B cell (primary cell): Measurements from ENCODE around the gene WDR82. TPM values are rescaled to one million over a fixed set of nuclear protein-coding genes. Genes with fewer than 3 reads are reported as not detected.

Experiments used
- ATAC-seq: fragments of 200-7000 bp; cut with Tn5 transposase; one replicate; pipeline ENCODE4 v1.10.0; 2021; ENCODE audit warnings: low read depth, mild to moderate bottlenecking, moderate number of reproducible peaks, moderate library complexity
- CTCF ChIA-PET: fragments of 350-600 bp; sonication (Branson Sonifier 250); formaldehyde crosslinking; loops from one replicate; lab custom pipeline; 2021; ENCODE audit warnings: antibody characterized with exemption, inconsistent platforms; lab: Charles Lee
- POLR2A ChIA-PET: fragments of 350-600 bp; sonication (Branson Sonifier 250); formaldehyde crosslinking; loops from one replicate; lab custom pipeline; 2021; ENCODE audit warnings: antibody characterized with exemption; lab: Charles Lee
- DNase-seq: peaks from one replicate; pipeline ENCODE4 v3.0.0; 2013
- H2AFZ ChIP-seq: 2 replicates; pipeline ENCODE4 v1.6.1; 2012; ENCODE audit warnings: mild to moderate bottlenecking, low read depth, low read length; ENCODE audit not compliant: insufficient read depth, poor library complexity, severe bottlenecking
- H3K27ac ChIP-seq, 2 donors: 1 replicate in 1 of 2; 2 replicates in 1 of 2; pipeline ENCODE4 v1.5.1; 2012 to 2013; ENCODE audit warnings: low read length in 2 of 2, mild to moderate bottlenecking in 2 of 2, moderate library complexity in 1 of 2
- H3K27me3 ChIP-seq, 4 experiments: fragments of 200-600 bp in 1 of 4; sonication (generic) in 1 of 4; replicated peaks in 1 of 4; 1 replicate in 2 of 4; 2 replicates in 2 of 4; pipeline versions ENCODE4 v1.6.1 to v1.7.0; 2013 to 2016; ENCODE audit warnings: low read length in 3 of 4, mild to moderate bottlenecking in 2 of 4, mixed read lengths in 1 of 4, moderate library complexity in 1 of 4; ENCODE audit not compliant: insufficient read depth in 4 of 4, control insufficient read depth in 3 of 4; ENCODE audit errors: control extremely low read depth in 1 of 4
- H3K36me3 ChIP-seq, 2 experiments: replicated peaks in 1 of 2; 1 replicate in 1 of 2; 2 replicates in 1 of 2; pipeline versions ENCODE4 v1.6.1 to v1.7.1; 2013; ENCODE audit warnings: low read length in 1 of 2; ENCODE audit not compliant: insufficient read depth in 2 of 2, control insufficient read depth in 1 of 2; ENCODE audit errors: control extremely low read depth in 1 of 2, extremely low read depth in 1 of 2
- H3K4me1 ChIP-seq, 2 donors: fragments of 200-600 bp in 1 of 2; sonication (generic) in 1 of 2; 1 replicate in 1 of 2; 2 replicates in 1 of 2; pipeline versions ENCODE4 v1.5.1 to v1.6.1; 2013 to 2017; ENCODE audit warnings: low read length in 2 of 2; ENCODE audit not compliant: control insufficient read depth in 2 of 2, insufficient read depth in 2 of 2
- H3K4me2 ChIP-seq: replicated peaks from 2 replicates; pipeline ENCODE3; 2012; ENCODE audit warnings: mild to moderate bottlenecking, low read depth, low read length; ENCODE audit not compliant: poor library complexity, severe bottlenecking
- H3K4me3 ChIP-seq, 5 experiments: fragments of 200-600 bp in 1 of 5; sonication (generic) in 1 of 5; 1 replicate in 3 of 5; 2 replicates in 2 of 5; pipeline versions ENCODE4 v1.5.1 to v1.7.0; 2011 to 2016; ENCODE audit warnings: low read length in 4 of 5, mild to moderate bottlenecking in 4 of 5, low read depth in 2 of 5, control low read depth in 1 of 5, moderate library complexity in 1 of 5; ENCODE audit not compliant: insufficient read depth in 1 of 5; ENCODE audit errors: control extremely low read depth in 1 of 5, extremely low read depth in 1 of 5
- H3K79me2 ChIP-seq: fragments of 200-600 bp; sonication (generic); one replicate; pipeline ENCODE4 v1.6.0; 2016; ENCODE audit warnings: low read length; ENCODE audit not compliant: control insufficient read depth, insufficient read depth
- H3K9ac ChIP-seq: fragments of 200-600 bp; sonication (generic); 2 replicates; pipeline ENCODE4 v1.6.1; 2017; ENCODE audit warnings: mild to moderate bottlenecking, low read length, moderate library complexity
- H3K9me3 ChIP-seq, 3 donors: one replicate each; pipeline versions ENCODE4 v1.6.1 to v1.7.1; 2013; ENCODE audit warnings: low read length in 2 of 3; ENCODE audit not compliant: control insufficient read depth in 2 of 3, insufficient read depth in 1 of 3; ENCODE audit errors: control extremely low read depth in 1 of 3
- H4K20me1 ChIP-seq: 2 replicates; pipeline ENCODE4 v1.6.0; 2012; ENCODE audit warnings: mild to moderate bottlenecking, low read length; ENCODE audit not compliant: insufficient read depth, control insufficient read depth, poor library complexity, severe bottlenecking
- H3K27ac Mint-ChIP-seq: one replicate; pipeline ENCODE4 v1.8.0; 2021; ENCODE audit warnings: mixed read lengths
- H3K27me3 Mint-ChIP-seq: one replicate; pipeline ENCODE4 v1.8.0; 2021; ENCODE audit warnings: mixed read lengths
- H3K4me1 Mint-ChIP-seq: one replicate; pipeline ENCODE4 v1.8.0; 2021; ENCODE audit warnings: mixed read lengths
- H3K4me3 Mint-ChIP-seq: one replicate; pipeline ENCODE4 v1.8.0; 2021; ENCODE audit warnings: mixed read lengths
- H3K9me3 Mint-ChIP-seq: one replicate; pipeline ENCODE4 v1.8.0; 2022; ENCODE audit warnings: mixed read lengths; ENCODE audit not compliant: insufficient read depth
- EZH2 ChIP-seq: IDR thresholded peaks from 2 replicates; pipeline ENCODE4 v1.6.1; 2012; ENCODE audit warnings: borderline replicate concordance, low read depth, mild to moderate bottlenecking, moderate library complexity, low read length; ENCODE audit not compliant: insufficient read depth, poor library complexity, severe bottlenecking
- WGBS: methylation state at CpG from one replicate; pipeline ENCODE4 v1.1.5; 2013; ENCODE audit warnings: missing lambda C conversion rate; ENCODE audit not compliant: insufficient coverage; 5-methylcytosine and 5-hydroxymethylcytosine counted together
- intact Hi-C: fragments of 100-400 bp; cut with micrococcal nuclease; formaldehyde crosslinking; loops from one replicate; pipeline ENCODE4 v1.10.0; 2022
- polyA plus RNA-seq: library from polyadenylated mRNA; depleted of rRNA; stranded (reverse); fragments of >200 nt; gene quantifications from 2 replicates; pipeline ENCODE4 v1.2.3, GENCODE V29; 2012
- total RNA-seq, 2 donors: library from RNA; stranded (reverse); fragments of 120-200 nt in 1 of 2; gene quantifications; 1 replicate in 1 of 2; 2 replicates in 1 of 2; pipeline versions ENCODE4 v1.2.3 to v1.2.4, GENCODE V29; 2013 to 2022
- TF ChIP-seq, protein P1 (sequence below): fragments of 200-600 bp; IDR thresholded peaks from one replicate; pipeline ENCODE4 v1.8.0; 2022; ENCODE audit warnings: antibody characterized with exemption, mild to moderate bottlenecking

The WDR82 gene
- total and polyA plus RNA-seq, 2 donors (not counting 1 experiment from before 2014, with no cell fraction given), result 27.8 to 101 TPM

DNA sequence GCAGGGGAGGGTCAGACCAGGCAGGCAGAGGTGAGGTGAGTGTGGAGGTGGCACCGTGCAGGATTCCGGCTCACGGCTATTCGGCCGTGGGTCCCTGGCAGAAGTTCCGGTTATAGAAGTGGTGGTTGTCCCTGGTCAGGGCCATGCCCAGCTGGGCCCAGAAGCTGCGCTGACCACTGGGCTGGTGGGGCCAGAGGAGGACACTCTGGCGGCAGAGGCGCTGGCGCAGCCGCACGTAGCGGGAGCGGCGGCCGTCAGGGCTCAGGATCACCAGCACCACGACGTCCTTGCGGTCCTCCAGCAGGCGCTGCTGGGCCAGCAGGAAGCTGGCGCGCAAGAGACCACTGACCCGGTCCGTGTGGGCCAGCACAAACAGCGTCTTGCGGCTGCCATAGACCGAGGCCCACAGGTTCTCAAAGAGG is 57.3 kb downstream of the WDR82 start:
- Histone ChIP-seq H3K9me3 (no peaks in the 10 kb centered on the region), H3K4me2 (peak overlapping the region; percentile 44), H3K36me3 (peaks cover 1 to 51% of the 10 kb centered on the region in 2 experiments), H2AFZ (no peak overlapping the region), H3K79me2 (peaks cover 69% of the 10 kb centered on the region), H3K9ac (no peak overlapping the region), H3K4me1 (peaks cover 69 to 96% of the 10 kb centered on the region in 2 donors), H3K27ac (no peak overlapping the region), H3K4me3 (no peak overlapping the region), H4K20me1 (peaks cover 34% of the 10 kb centered on the region), H3K27me3 (no peaks in the 10 kb centered on the region)
- H3K9me3 Mint-ChIP-seq, result no peaks in the 10 kb centered on the region
- TF ChIP-seq EZH2, result no peak
- TF ChIP-seq, protein P1, sequence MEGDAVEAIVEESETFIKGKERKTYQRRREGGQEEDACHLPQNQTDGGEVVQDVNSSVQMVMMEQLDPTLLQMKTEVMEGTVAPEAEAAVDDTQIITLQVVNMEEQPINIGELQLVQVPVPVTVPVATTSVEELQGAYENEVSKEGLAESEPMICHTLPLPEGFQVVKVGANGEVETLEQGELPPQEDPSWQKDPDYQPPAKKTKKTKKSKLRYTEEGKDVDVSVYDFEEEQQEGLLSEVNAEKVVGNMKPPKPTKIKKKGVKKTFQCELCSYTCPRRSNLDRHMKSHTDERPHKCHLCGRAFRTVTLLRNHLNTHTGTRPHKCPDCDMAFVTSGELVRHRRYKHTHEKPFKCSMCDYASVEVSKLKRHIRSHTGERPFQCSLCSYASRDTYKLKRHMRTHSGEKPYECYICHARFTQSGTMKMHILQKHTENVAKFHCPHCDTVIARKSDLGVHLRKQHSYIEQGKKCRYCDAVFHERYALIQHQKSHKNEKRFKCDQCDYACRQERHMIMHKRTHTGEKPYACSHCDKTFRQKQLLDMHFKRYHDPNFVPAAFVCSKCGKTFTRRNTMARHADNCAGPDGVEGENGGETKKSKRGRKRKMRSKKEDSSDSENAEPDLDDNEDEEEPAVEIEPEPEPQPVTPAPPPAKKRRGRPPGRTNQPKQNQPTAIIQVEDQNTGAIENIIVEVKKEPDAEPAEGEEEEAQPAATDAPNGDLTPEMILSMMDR, result no peak
- CTCF ChIA-PET, result interaction anchor here (0.8 to 12.3 kb wide), 26 partner anchors 10 to 227 kb away, joined by 3 to 265 read pairs (median 6); partner anchors contain the start of genes ALAS1, GLYCTK, PPM1M and SEMA3G
- H3K4me3 Mint-ChIP-seq, result no peak overlapping the region
- POLR2A ChIA-PET, result interaction anchor here (0.9 to 1.8 kb wide), 5 partner anchors 10 to 67 kb away, joined by 3 to 9 read pairs (median 4); partner anchors contain the start of genes GLYCTK and WDR82
- H3K4me1 Mint-ChIP-seq, result peaks cover 84% of the 10 kb centered on the region
- no peaks in the 10 kb centered on the region for H3K27me3 Mint-ChIP-seq
- no peak for DNase-seq
- ATAC-seq, result no peak
- intact Hi-C loops, result loop anchor here (2.0 to 10.0 kb wide), 2 partner anchors 166 to 226 kb away; partner anchors contain the start of gene DUSP7
- WGBS, result 97% methylated on average over 27 of the region's 27 CpGs
- peak overlapping the region; percentile 86 for H3K27ac Mint-ChIP-seq

DNA sequence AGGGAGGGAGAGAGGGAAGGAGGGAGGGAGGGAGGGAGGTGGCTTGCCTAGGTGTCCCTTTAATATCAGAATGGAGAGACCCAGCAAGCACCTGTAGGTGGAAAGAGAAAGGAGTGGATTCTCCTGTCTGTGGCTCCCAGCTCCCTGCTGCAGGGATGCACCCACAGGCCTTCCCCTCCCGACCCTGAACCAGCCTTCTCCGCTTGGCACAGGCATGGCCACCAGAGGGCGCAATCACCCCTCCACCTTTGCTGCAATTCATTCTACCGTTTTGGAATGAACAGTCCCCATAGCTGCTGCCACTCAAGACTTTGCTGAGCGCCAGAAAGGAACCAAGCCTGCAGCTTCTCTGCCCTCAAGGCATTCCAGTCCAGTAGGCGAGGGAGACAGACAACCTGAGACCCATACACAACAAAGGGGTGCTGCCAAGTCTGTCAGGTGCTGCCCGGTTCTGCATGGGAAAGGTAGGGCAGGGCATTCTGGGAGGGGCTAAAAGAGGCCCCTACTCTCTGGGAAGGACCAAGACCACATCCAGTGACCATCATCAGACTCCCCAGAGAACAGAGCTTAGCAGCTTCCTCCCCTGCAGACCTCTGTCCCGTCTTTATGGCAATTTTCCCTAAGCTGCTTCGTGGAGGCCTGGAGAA is 57.9 kb downstream of the WDR82 start:
- Histone ChIP-seq H3K27me3 (no peaks in the 10 kb centered on the region), H4K20me1 (peaks cover 34% of the 10 kb centered on the region), H3K79me2 (peaks cover 69% of the 10 kb centered on the region), H3K9ac (no peak overlapping the region), H3K9me3 (no peaks in the 10 kb centered on the region), H3K4me3 (no peak overlapping the region), H3K36me3 (peaks cover 1 to 57% of the 10 kb centered on the region in 2 experiments), H3K27ac (no peak overlapping the region), H2AFZ (no peak overlapping the region), H3K4me1 (peaks cover 64 to 90% of the 10 kb centered on the region in 2 donors), H3K4me2 (peak overlapping the region; percentile 44)
- DNase-seq (peak; percentile 85), ATAC-seq (peak; percentile 59)
- Mint-ChIP-seq H3K27me3 (no peaks in the 10 kb centered on the region), H3K4me1 (peaks cover 78% of the 10 kb centered on the region), H3K27ac (peak overlapping the region; percentile 86), H3K9me3 (no peaks in the 10 kb centered on the region), H3K4me3 (peak overlapping the region; percentile 66)
- WGBS, result 18% methylated on average over 7 of the region's 9 CpGs
- intact Hi-C loops, result loop anchor here (1.0 to 10.0 kb wide), 4 partner anchors 11 to 226 kb away; partner anchors contain the start of gene DUSP7
- ChIA-PET POLR2A (interaction anchor here (0.8 to 1.9 kb wide), 7 partner anchors 10 to 67 kb away, joined by 3 to 17 read pairs (median 4); partner anchors contain the start of genes GLYCTK, TWF2 and WDR82), CTCF (interaction anchor here (0.5 to 12.3 kb wide), 29 partner anchors 9 to 228 kb away, joined by 3 to 265 read pairs (median 5); partner anchors contain the start of genes ALAS1, GLYCTK, PPM1M and SEMA3G)
- TF ChIP-seq, protein P1, result peak; percentile 83
- TF ChIP-seq EZH2, result no peak
